Activated naive CD8-positive, alpha-beta T cell treated with anti-CD3 and anti-CD28 coated beads, Interleukin-2, amount 50 U/mL, for 16 hours (primary cell): ENCODE measurements around the gene CNIH2.
"Not testable (repeated sequence)": the region's sequence is repeated elsewhere in the genome, so short reads cannot be mapped to it uniquely, and the experiment has no call there.

Experiments
- DNase-seq: peaks from one replicate; pipeline ENCODE4 v3.0.0-alpha.2; 2020; ENCODE audit warnings: low read depth, low spot score

Gene CNIH2

GRCh38 chr11:66276619-66277018, 1.4 kb upstream of the CNIH2 start:
- not testable (repeated sequence) for DNase-seq

GRCh38 chr11:66277064-66277463, 911 bp upstream of the CNIH2 start:
- not testable (repeated sequence) for DNase-seq

- no peak for DNase-seq
These were observed 552 bp downstream of the CNIH2 start for GRCh38 chr11:66278363-66279091.

- DNase-seq = no peak
These were observed 1.2 kb downstream of the CNIH2 start for GRCh38 chr11:66279092-66279734.

GRCh38 chr11:66280428-66280827, 2.5 kb downstream of the CNIH2 start:
- DNase-seq = no peak

GRCh38 chr11:66281001-66281400, 3.0 kb downstream of the CNIH2 start:
- DNase-seq = no peak

- no peak for DNase-seq
These were observed 3.9 kb downstream of the CNIH2 start for GRCh38 chr11:66281776-66282467.

- DNase-seq = peak; percentile 96
These were observed 4.8 kb downstream of the CNIH2 start for GRCh38 chr11:66282468-66283455.

GRCh38 chr11:66283461-66284105, 5.6 kb downstream of the CNIH2 start:
- DNase-seq = no peak

- no peak for DNase-seq
These were observed 6.6 kb downstream of the CNIH2 start for GRCh38 chr11:66284526-66285078.

- no peak for DNase-seq
These were observed 7.4 kb downstream of the CNIH2 start for GRCh38 chr11:66285250-66285947.

GRCh38 chr11:66286699-66287098, 8.7 kb downstream of the CNIH2 start:
- no peak for DNase-seq

GRCh38 chr11:66287211-66287888, 9.4 kb downstream of the CNIH2 start:
- DNase-seq = no peak

GRCh38 chr11:66287889-66288670, 10.1 kb downstream of the CNIH2 start:
- no peak for DNase-seq

GRCh38 chr11:66288671-66289547, 10.9 kb downstream of the CNIH2 start, which contains the start of gene YIF1A:
Gene YIF1A (minus strand): TSS chr11:66289143. CDS start chr11:66288985, 158 bp downstream.
- peak; percentile 97 for DNase-seq

- DNase-seq = peak; percentile 71
These were observed 11.8 kb downstream of the CNIH2 start for GRCh38 chr11:66289548-66290329.

GRCh38 chr11:66290330-66290621, 12.3 kb downstream of the CNIH2 start:
- no peak for DNase-seq
